Astrocyte of the cerebellum (primary cell): ENCODE results near the gene SMYD3.

Source experiments
- DNase-seq: peaks from one replicate; pipeline ENCODE4 v3.0.0-alpha.2; 2011; ENCODE audit warnings: low read depth
- H3K4me3 ChIP-seq: 2 replicates; pipeline ENCODE4 v1.5.1; 2011; ENCODE audit warnings: mild to moderate bottlenecking, low read depth, low read length, moderate library complexity
- CTCF ChIP-seq: IDR thresholded peaks from 2 replicates; pipeline ENCODE4 v1.5.1; 2012; ENCODE audit warnings: low read length, low read depth, moderate library complexity, mild to moderate bottlenecking; ENCODE audit errors: missing control alignments
- in situ Hi-C: cut with HindIII; loops from 2 replicates; pipeline ENCODE4 v1.10.0; 2017; ENCODE audit warnings: low sequenced_read_pairs

SMYD3 gene

GRCh38 chr1:246160374-246160773 lies 346.7 kb downstream of the SMYD3 start:
- no peak for TF ChIP-seq CTCF
- in situ Hi-C loops: no loop called here
- DNase-seq: no peak
- H3K4me3 ChIP-seq: no peak overlapping the region

GRCh38 chr1:246159279-246160227 lies 347.5 kb downstream of the SMYD3 start:
- no peak for TF ChIP-seq CTCF
- DNase-seq: no peak
- H3K4me3 ChIP-seq: no peak overlapping the region
- in situ Hi-C loops: no loop called here

- in situ Hi-C loops: no loop called here
- no peak overlapping the region for H3K4me3 ChIP-seq
- TF ChIP-seq CTCF: no peak
Observed at GRCh38 chr1:246158131-246158530, 348.9 kb downstream of the SMYD3 start.

GRCh38 chr1:246157516-246157915 lies 349.6 kb downstream of the SMYD3 start:
- no peak overlapping the region for H3K4me3 ChIP-seq
- in situ Hi-C loops: no loop called here
- no peak for DNase-seq
- TF ChIP-seq CTCF: no peak

More at GRCh38 chr1:246158131-246158530, 348.9 kb downstream of the SMYD3 start:
- DNase-seq: no peak

- in situ Hi-C loops: no loop called here
- no peak for DNase-seq
- H3K4me3 ChIP-seq: no peak overlapping the region
- no peak for TF ChIP-seq CTCF
Observed at GRCh38 chr1:246156847-246157246, 350.2 kb downstream of the SMYD3 start.

GRCh38 chr1:246155923-246156322 lies 351.2 kb downstream of the SMYD3 start:
- TF ChIP-seq CTCF: no peak
- no peak overlapping the region for H3K4me3 ChIP-seq
- DNase-seq: no peak
- in situ Hi-C loops: no loop called here
